Muscle of back (tissue), 11 donors: Measurements from ENCODE around the gene RNF220. TPM values are rescaled to one million over a fixed set of nuclear protein-coding genes. Genes with fewer than 3 reads are reported as not detected.
A peak's percentile ranks its signal among the peaks of the same experiment; 100 is the strongest.

Experiments used
- DNase-seq, 3 donors: peaks; one replicate each; pipeline versions ENCODE4 v3.0.0 to v3.0.0-alpha.2; 2013
- polyA plus RNA-seq, 10 donors: library from polyadenylated mRNA; unstranded; fragments of 120-200 nt; gene quantifications; one replicate each; pipeline ENCODE4 v1.2.1, GENCODE V29; 2013; ENCODE audit not compliant: insufficient read length in 10 of 10

The RNF220 gene
- polyA plus RNA-seq, 10 donors = 42.6 to 70.8 (median 54.1) TPM

GRCh38 chr1:44635439-44635838, 230.4 kb downstream of the RNF220 start:
- DNase-seq = no peak

DNA sequence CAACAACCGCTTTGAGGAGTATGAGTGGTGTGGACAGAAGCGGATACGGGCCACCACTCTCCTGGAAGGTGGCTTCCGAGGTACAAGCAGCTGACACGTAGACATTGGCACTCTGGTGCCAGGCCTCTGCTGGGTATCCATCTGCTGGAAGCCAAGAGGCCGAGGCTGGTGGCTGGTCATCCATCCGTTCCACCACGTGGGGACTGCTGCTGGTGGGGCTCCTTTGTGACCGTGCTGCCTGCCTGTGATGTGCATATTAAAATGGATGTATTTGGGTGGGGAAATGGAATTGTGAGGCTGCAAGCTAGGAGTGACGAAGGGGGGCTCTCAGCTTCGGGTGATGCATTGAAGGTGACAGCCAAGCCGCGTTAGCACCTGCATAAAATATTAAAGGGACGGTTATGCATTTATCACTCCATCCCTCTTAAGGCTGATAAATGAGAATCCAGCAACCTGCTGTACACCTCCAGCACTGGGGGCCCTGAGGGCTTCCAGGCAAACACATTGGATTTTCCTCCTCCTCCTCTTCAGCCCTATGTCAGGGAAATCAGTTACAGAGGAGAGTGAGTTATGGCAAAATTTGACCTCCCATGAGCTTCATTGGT, 231.1 kb downstream of the RNF220 start:
- no peak for DNase-seq

- DNase-seq = no peak
Measured at GRCh38 chr1:44636688-44637598, 231.9 kb downstream of the RNF220 start.

GRCh38 chr1:44637702-44638411, 232.8 kb downstream of the RNF220 start:
- DNase-seq = no peak

GRCh38 chr1:44640200-44640853, 235.3 kb downstream of the RNF220 start:
- no peak for DNase-seq

- DNase-seq = no peak
Measured at GRCh38 chr1:44641126-44642102, 236.4 kb downstream of the RNF220 start.

GRCh38 chr1:44642255-44642654, 237.2 kb downstream of the RNF220 start:
- no peak for DNase-seq

- no peak for DNase-seq
Measured at GRCh38 chr1:44642925-44643324, 237.9 kb downstream of the RNF220 start.

DNA sequence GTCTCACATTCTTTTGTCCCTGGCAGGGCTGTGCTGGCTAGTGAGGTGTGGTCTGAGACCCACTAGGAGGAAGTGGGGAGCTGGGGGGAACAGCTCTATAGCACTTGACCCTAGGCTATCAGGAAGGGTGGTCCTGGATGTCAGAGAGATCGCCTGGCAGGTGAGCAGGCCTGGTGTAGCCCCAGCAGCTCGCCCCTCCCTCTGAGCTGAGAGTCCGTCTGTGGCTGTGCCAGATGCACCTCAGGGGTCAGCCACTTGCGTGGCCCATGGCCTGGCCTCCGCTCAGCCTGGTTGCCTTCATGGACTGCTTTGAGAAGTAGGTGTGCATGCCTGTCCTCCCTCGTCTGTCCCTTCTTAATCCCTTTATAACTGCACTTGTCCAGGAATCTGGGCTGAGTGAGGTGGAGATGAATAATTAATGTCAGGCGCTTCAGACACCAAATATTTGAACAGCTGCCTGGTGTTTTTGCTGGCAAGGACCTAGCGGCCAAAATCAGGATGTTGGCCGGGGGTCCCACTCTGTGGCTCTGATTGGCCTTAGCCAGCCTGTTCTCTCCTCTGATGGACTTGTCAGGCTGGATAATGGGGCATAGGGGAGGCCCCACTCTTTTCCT, 238.8 kb downstream of the RNF220 start:
- DNase-seq = no peak

DNA sequence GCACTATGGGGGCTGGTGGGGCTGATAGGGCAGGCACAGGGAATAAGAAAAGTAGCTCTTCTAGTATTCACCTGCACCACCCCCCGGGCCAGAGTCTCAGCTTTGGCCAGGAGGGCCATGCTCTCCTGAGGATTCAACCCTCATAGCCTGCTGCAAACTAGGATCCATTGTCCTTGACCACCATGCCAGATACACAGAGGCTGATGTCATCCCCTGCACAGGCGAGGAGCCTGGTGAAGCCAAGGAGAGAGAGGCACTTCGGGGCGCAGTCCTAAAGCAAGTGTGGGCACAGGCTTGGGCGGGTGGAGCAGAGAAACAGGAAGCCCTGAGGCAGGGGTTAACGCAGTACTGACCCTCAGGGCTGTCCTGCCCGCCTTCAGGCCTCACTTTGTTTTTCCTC, 239.8 kb downstream of the RNF220 start:
- no peak for DNase-seq

GRCh38 chr1:44645476-44646244, 240.6 kb downstream of the RNF220 start:
- peak; percentile 63 to 78 (median 67) for DNase-seq

- DNase-seq = peak in 1 of 3 donors; percentile 46
Measured at GRCh38 chr1:44646261-44647110, 241.4 kb downstream of the RNF220 start.

- no peak for DNase-seq
Measured at GRCh38 chr1:44647896-44648295, 242.8 kb downstream of the RNF220 start.

DNA sequence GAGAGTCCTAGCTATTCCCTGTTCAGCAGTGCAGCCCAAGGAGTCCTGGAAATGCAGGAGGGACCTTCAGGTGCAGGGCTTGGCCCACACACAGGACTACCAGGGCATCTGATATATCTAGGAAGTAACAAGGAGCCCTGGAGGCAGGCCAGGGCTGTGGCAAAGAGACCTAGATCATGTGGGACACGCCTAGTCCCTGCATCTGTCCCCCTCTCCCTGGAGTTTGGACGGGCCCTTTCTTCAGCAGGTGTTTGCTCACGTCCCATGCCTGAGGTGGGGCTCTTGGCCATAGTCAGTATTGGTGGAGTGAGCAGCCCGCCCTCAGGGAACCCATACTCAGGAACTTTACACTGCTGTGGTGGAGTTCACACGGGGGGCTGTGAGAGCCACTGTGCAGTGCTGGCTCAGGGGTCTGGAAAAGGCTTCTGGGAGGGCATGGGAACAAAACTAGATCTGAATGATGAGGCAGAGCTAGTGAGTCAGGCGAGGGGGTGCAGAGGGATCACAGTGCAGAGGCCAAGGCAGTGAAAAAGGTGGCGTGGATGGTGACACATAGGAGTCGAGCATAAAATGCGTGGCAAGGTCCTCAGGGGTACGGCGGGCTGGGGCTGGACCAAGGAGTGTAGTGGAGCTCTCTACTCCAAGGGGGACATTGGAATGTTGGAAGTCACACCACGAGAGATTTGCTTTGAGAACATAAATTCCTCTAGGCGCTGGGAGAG, 243.6 kb downstream of the RNF220 start:
- DNase-seq = no peak

DNA sequence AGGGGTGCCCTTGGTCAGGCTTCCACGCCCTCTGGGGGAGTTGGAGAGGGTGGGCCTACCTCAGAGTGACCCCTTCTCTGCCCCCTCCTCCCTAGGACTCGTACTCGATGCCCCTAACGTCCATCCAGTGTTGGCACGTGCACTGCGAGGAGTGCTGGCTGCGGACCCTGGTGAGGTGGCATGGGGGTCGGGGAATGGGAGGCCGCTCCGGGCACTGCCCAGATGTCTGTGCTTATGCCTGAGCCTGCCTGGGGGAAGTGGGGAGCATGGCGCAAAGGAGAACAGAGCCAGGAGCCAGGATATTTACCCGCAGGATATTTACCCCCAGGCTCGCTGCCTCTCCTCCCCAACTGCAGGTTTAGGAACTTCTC, 244.7 kb downstream of the RNF220 start:
- no peak for DNase-seq

- no peak for DNase-seq
Measured at GRCh38 chr1:44650159-44650831, 245.2 kb downstream of the RNF220 start.

- no peak for DNase-seq
Measured at GRCh38 chr1:44651069-44651468, 246.0 kb downstream of the RNF220 start.
